ENCODE results near the gene CLEC7A.

CLEC7A gene

DNA sequence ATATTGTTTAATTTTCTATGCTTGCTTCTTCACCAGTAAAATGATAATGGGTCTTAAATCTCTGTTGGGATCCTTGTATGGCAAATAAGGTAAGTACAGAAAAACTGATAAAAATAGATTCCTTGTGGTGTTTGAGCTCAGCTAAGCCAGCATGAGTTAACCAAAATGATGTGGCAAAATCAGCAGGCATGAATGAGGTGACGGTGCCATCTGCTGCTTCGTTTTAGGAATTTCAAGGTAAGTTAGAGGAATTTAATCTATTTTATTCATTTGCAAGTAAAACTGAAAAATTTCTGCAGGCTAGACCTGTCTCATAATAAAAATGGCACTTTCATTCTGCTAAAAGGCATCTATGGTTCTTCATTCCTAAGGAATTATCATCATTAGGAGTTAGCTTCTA lies 10.0 kb upstream of the CLEC7A start:
- DNase-seq (ENCODE audit: low read depth), result peak; percentile 24

DNA sequence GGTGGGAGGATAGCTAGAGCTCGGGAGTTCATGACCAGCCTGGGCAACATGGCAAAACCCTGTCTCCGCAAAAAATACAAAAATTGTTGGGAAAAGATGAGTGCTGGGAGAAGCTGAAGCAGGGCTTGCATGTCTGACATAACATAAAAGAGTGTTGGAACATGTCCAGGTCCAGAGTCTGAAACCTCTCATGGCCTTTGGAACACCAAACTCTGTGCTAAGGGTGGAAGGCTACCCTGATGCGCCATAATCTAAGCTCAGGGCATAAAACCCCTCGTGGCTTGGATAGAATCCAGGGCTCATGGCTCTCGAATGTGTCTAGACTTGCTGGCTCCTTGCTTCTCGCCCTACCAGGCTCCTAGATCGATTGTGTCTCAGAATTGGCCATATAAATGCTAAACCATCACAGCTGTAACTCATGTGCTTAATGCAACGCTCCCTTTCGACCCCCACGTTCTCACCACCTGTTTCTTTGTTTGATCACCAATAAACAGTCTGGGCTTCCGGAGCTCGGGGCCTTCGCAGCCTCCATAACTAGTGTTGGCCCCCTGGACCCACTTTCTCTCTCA lies 6.7 kb upstream of the CLEC7A start:
- DNase-seq (ENCODE audit: low read depth), result no peak

DNA sequence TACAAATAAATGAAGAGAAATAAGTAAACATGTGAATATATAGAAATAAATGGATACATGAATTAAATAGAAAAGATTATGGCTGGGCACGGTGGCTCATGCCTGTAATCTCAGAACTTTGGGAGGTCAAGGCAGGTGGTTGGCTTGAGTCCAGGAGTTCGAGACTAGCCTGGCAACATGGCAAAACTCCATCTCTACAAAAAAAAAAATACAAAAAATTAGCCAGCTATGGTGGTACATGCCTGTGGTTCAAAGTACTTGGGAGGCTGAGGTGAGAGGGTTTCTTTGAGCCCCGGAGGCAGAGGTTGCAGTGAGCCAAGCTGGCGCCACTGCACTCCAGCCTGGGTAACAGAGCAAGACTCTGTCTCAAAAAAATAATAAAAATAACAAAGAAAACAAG lies 5.1 kb upstream of the CLEC7A start:
- DNase-seq (ENCODE audit: low read depth), result no peak

DNA sequence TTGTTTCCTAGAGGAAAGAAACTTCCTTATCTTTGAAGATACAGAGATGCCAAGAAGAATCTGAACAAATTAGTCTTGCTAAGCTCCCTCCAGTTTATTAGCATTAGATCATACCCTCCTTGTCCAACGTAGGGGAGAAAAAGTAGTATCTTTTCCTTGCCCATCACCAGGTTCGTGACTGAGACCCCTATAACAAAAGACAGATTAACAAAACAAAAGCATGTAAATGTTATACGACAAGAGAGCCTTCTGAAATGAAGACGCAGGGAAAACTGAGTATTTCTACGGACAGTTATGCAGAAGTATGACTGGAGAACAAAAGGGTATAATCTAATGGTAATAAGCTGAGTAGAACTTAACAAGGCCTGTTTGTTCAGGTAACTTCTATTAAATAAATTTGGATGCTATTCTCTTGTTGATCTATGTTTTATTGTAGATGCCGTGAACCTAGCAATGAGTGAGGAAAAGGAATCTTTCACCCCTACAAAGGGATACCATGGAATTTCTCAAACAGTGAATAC lies 2.9 kb upstream of the CLEC7A start:
- no peak for DNase-seq (ENCODE audit: low read depth)

DNA sequence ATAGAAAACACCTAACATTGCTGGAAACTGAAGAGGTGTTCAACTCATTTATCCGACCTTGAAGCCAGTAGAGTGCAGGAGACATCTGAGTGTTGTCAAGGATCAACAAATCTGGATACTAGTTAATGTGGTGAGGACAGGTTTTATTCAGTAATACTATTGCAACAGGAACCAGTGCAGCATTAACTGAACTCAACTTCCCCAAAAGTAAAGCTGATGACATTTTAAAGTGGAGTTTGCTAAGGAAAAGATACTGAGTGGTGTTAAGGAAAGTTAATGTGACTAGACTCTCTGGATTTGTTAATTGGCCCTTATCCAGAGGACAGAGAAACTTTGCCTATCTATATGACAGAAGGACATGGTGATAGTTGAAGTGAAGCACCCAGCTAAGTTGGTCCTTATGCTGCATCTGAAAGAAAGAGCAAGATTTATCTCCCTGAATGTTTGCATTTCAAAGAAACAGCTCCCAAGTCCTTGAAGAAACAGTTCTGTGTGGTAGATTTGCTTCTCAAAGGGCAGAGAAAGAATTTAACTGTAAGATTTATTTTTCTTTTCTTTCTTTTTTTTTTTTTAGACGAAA lies 1.2 kb upstream of the CLEC7A start:
- DNase-seq (ENCODE audit: low read depth), result no peak

DNA sequence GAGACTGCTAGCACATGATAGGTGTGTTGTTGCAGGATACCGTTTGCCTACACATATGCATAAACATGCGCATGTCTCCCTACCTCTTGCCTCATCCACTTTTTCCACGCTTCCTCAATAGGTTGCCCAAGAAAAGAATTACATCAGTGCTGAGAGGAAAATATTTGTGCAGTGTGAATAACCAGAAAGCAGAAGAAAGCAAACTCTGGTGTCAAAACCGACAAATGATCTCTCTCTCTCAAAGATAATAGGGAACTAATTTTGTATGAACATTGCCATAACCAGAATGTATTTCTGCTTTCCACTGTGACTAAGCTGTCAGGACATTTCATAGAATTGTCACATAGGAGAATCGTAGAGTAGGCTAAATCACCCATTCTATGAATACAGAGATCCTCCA lies 1.3 kb downstream of the CLEC7A start:
- no peak for DNase-seq (ENCODE audit: low read depth)

DNA sequence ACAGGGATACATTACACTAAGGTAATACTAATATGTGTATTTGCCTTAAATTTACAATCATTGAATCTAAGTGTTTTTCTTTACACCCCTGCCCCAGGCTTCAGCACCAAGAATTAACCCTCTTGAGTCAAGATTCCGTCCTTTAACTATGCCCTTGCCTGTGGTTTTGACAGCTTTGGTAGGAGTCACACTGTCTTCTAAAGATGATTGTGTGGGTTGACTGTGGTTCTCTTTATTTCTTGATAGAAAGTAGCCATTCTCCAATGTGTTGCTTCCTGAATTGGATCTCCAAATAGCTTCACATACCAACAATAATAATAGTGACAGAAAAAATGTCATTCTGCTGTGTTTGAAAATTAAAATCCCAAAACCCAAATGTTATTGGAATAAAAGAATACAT lies 3.6 kb downstream of the CLEC7A start:
- DNase-seq (ENCODE audit: low read depth), result no peak

DNA sequence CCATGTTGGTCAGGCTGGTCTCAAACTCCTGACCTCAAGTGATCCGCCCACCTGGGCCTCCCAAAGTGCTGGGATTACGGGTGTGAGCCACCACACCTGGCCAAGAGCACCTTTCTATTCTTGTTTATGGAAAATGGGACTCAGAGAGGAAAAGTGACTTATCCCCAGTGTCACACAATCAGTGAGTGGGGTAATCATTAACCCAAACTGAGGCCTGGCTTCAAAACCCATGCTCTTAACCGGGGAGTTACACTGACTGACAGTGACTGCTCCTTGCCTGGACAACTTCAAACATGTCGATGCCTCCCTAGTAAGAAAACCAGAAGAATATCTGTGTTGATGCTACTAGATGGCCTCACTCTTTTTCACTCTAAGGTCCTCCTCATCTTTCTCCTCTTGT lies 7.3 kb downstream of the CLEC7A start:
- no peak for DNase-seq (ENCODE audit: low read depth)

DNA sequence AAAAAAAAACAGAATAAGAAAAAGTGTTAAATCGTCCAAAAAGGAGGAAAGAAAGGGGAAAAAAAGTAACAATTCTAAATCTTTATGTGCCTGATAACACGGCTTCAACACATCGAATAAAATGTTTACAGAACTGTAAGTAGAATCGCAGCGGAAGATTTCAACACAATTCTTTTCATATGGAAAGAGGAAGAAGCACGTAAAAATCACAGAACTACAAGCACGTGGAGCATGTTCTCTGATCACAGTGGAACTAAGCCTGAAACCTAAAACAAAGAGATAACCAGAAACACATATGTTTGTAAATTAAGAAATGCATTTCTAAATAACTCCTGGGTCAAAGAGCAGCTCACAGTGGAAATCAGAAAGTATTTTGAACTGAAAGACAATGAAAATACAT lies 8.7 kb downstream of the CLEC7A start:
- DNase-seq (ENCODE audit: low read depth), result no peak

DNA sequence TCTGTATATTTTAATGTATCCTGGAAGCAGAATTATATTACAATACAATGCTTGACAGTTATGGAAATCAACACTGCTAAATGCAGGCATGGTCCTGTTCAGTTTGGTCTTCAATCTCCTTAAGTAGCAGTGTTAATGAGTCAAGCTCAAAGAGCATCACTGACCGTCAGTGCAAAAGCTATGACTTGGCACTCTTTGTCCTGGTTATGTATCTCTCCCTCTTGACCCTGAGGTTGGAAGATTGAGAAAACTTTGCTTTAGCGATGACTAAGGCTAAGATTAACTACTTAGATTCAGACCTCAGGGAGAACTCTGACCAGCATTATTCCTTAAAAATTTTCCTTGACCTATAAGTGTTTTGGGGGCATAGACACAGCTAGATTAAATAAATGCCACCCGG lies 10.9 kb downstream of the CLEC7A start:
- DNase-seq (ENCODE audit: low read depth), result no peak

DNA sequence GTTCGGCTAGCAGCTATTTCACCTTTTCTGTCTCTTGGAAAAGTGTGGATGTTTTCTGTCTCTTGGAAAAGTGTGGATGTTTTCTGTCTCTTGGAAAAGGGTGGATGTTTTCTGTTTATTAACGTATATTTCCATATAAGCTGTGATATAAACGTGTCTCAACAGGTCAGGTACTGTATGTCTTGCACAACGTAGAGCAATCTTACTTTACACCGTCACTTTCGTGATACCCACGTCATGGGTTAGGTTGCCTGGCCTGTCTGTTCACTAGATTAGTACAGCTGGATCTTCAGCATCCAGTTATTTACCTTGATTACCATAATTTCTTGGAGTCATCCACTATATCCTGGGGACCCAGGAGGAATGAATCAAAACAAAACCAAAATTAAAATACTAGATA lies 14.1 kb downstream of the CLEC7A start:
- DNase-seq (ENCODE audit: low read depth), result no peak

DNA sequence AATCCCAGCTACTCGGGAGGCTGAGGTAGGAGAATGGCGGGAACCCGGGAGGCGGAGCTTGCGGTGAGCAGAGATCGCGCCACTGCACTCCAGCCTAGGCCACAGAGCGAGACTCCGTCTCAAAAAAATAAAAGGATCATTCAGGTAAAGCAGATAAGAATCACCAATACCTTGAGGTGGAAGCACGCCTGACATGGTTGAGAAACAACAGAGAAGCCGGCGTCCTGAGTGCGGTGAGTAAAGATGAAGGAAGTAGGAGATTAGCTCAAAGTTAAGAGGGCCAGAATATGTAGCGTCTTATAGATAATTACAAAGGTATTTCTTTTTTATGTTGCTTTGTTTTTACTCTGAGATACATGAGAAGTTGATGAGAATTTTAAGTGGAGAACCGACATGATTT lies 14.7 kb downstream of the CLEC7A start:
- DNase-seq (ENCODE audit: low read depth), result no peak

DNA sequence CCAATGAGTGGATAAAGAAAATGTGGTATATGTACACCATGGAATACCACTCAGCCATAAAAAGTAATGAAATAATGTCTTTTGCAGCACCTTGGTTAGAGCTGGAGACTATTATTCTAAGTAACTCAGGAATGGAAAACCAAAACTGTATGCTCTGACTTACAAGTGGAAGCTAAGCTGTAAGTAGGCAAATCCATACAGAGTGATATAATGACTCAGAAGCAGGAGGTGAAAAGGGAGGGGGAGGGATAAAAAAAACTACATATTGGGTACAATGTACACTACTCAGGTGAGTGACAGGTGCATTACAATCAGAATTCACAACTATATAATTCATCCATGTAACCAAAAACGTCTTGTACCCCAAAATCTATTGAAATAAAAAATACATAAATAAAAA lies 16.1 kb downstream of the CLEC7A start:
- no peak for DNase-seq (ENCODE audit: low read depth)

DNA sequence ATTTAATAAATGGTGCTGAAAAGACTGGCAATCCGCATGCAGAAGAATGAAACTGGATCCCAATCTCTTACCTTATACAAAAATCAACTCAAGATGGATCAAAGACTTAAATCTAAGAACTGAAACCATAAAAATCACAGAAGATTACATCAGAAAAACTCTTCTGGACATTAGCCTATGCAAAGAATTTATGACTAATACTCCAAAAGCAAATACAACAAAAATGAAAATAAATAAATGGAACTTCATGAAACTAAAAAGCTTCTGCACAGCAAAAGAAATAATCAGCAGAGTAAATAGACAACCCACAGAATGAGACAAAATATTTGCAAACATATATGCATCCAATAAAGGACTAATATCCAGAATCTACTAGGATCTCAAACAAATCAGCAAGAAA lies 16.9 kb downstream of the CLEC7A start:
- DNase-seq (ENCODE audit: low read depth), result no peak

DNA sequence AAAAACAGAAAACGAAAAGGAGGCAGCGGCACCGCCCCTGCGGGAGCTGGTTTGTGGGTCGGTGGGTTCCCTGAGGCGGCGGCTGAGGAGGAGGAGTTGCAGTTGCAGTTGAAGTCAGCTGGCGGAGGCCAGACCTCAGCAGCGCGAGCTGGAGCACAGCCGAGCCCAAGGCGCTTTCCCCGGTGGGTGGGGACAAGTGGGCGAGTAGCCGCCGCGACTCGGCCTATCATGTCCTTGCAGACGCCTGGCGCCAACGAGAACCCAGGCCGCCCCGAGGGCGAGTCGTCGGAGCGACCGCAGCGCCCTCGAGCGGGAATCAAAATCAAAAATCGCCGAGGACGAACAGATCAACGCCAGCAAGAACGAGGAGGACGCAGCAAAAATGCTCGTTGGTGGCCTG lies 18.5 kb downstream of the CLEC7A start:
- no peak for DNase-seq (ENCODE audit: low read depth)

DNA sequence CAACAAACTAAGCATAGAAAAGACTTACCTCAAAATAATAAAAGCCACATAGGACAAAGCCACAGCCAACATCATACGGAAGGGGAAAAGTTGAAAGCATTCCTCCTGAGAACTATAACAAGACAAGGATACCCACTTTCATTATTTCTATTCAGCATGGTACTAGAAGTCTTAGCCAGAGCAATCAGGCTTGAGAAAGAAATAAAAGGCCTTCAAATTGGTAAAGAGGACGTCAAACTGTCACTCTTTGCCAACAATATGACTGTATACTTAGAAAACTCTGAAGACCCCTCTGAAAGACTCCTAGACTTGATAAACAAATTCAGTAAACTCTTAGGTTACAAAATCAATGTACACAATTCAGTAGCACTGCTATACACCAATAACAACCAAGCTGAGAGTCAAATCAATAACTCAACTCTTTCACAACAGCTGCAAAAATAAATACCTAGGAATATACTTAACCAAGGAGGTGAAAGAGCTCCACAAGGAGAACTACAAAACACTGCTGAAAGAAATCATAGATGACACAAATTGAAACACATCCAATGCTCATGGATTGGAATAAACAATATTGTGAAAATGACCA lies 19.6 kb downstream of the CLEC7A start:
- DNase-seq (ENCODE audit: low read depth), result no peak

DNA sequence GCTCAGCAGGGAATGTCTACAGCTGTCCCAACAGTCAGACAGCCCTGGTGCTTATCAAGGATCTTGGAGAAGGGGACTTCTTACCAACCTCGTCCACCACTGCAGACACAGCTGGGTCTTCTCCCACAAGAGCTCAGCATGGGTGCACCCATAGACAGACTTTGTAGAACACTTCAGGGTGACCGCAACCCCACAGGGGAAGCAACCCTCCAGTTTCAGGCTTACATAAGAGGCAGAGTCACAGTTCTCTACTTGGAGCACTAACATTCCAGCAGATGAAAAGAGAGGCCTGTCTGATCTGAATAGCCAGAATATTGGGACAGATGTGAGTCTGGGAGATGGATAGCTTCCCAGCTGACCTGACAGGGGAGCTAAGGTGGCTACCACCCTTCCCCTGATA lies 27.7 kb downstream of the CLEC7A start:
- DNase-seq (ENCODE audit: low read depth), result no peak

DNA sequence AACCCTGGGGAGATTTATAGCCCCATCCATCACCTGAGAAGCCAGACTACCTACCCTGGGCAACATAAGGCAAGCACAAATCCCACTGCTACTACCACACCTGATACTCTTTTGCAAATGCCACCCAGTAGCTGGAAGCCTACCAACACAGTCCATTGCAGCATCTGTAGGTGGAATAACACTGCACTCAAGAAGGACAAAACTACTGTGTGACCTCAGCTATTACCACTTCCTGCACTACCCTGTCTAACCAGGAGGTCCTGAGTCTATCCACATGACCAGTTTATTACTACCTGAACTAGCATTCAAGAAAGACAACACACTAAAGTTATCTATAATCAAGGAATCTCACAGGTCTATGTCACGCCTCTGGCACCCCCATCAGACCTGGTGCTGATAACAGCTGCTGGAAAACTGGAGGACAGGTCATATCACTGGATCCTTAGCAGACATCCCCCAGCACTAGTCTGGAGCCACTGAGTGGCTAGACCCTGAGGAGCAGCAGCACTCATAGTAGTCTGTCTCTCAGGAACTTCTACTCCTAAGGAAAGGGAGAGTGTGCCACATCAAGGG lies 28.3 kb downstream of the CLEC7A start:
- DNase-seq (ENCODE audit: low read depth), result no peak

DNA sequence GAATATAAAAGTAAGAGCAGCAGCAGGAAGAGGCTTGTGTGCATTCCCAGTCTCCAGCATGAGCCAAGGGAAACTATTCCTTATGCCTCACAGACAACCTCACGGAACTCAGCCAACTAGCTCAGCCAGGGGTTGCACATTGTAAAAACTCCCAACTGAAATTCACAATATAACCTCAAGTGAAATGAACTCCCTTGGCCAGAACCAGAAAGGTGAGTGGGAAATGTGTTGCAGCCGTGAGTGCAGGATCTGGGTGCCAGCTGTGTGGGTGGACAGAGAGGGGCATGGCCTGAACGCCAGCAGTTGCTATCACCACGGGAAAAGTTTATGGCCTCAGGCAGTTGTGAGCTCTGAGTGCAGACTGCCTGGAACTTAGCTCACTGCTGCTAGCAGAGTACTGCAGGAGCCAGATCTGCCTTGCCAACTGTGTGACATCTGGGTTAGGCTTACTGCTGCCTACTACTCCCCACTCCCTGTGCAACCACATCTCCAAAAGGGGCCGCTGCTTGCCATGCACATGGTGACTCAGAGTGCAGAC lies 28.9 kb downstream of the CLEC7A start:
- DNase-seq (ENCODE audit: low read depth), result no peak

DNA sequence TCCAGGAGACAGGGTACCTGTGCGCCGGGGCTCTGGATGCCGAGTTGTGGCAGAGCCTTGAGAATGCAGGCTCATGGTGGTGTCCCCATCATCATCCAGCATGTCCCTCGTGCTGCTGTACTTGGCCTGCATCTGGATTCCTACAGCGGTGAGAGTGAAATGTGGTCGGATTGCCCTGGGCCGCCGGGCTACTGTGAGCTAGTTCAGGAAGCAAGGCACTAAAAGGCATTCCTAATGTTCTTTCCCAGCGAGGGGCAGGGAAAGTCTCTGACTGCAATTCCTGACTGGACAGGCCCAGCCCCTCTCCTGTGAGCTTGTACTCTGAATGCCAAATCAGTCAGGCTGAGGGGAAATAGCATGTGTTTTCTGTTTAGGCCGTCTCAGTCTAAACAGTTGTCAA lies 31.2 kb downstream of the CLEC7A start, which contains the start of gene CLEC1A:
Gene CLEC1A, minus strand, starts transcription at position 195 of the 400 bp plus-strand sequence. Its CDS starts 63 bp downstream, at position 132.
- no peak for DNase-seq (ENCODE audit: low read depth)

DNA sequence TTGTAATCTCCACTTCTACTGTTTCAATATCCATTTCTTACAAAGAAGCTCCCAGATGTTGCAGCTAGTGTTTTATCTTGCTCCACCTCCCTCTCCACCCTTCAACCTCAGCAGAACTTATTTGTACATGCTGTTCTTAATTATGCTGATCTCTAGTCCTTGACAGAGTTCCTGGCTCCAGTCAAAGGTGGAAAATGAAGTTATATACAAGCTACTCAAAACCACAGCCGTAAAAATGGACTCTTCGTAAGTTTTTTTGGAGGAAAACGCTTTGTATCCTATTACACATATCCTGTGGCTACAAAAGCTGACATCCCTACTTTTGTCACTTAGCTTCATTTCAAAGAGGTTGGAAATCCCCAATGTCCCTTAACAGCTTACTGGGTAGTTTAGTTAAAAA lies 32.5 kb downstream of the CLEC7A start:
- no peak for DNase-seq (ENCODE audit: low read depth)

DNA sequence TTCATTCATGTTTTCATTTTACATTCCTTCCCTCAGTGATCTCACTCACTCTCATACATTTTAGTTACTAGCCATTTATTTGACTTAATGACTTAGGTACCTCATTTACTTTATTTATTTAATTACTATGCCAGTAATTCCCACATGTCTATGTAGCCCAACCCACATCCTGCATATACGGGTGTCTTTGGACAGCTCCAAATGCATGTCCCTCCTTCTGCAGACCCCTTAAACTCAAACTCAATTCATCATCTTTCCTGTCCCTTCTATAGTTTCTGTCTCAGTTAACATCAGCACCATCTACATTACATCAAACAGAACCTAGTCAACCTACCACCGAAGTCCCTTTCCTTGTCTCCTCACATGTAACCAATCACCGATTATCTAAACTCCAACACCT lies 34.0 kb downstream of the CLEC7A start:
- no peak for DNase-seq (ENCODE audit: low read depth)

Data from activated T-cell treated with anti-CD3 and anti-CD28 coated beads for 24 hours (primary cell).